Activated CD4-positive, alpha-beta T cell treated with anti-CD3 and anti-CD28 coated beads for 4 hours (primary cell): ENCODE results near the gene UBTD2.
"Not testable (repeated sequence)": the region's sequence is repeated elsewhere in the genome, so short reads cannot be mapped to it uniquely, and the experiment has no call there.

Experiments
- DNase-seq, 2 donors: peaks; one replicate each; pipeline ENCODE4 v3.0.0-alpha.2; 2020

Gene UBTD2

GRCh38 chr5:172283020-172283861 lies at the start of gene UBTD2:
Gene UBTD2 (minus strand): TSS chr5:172283764. CDS start chr5:172283665, 99 bp downstream.
- peak; percentile 66 to 75 for DNase-seq

GRCh38 chr5:172326901-172327300 lies 43.3 kb upstream of the UBTD2 start:
- not testable (repeated sequence) for DNase-seq

- no peak for DNase-seq
Observed at GRCh38 chr5:172325452-172325851, 41.9 kb upstream of the UBTD2 start.

GRCh38 chr5:172322028-172322965 lies 38.7 kb upstream of the UBTD2 start:
- DNase-seq: no peak

- DNase-seq: no peak
Observed at GRCh38 chr5:172321593-172321992, 38.0 kb upstream of the UBTD2 start.

GRCh38 chr5:172319708-172320441 lies 36.3 kb upstream of the UBTD2 start:
- DNase-seq: no peak

- no peak for DNase-seq
Observed at GRCh38 chr5:172315587-172316493, 32.3 kb upstream of the UBTD2 start.

GRCh38 chr5:172313915-172314314 lies 30.4 kb upstream of the UBTD2 start:
- DNase-seq: no peak

GRCh38 chr5:172312286-172312685 lies 28.7 kb upstream of the UBTD2 start:
- DNase-seq: no peak

GRCh38 chr5:172311605-172312004 lies 28.0 kb upstream of the UBTD2 start:
- DNase-seq: no peak

GRCh38 chr5:172311026-172311425 lies 27.5 kb upstream of the UBTD2 start:
- DNase-seq: no peak

GRCh38 chr5:172305380-172305779 lies 21.8 kb upstream of the UBTD2 start:
- no peak for DNase-seq

GRCh38 chr5:172303572-172304335 lies 20.2 kb upstream of the UBTD2 start:
- DNase-seq: no peak

- DNase-seq: no peak
Observed at GRCh38 chr5:172303162-172303561, 19.6 kb upstream of the UBTD2 start.

- DNase-seq: no peak
Observed at GRCh38 chr5:172302047-172302710, 18.6 kb upstream of the UBTD2 start.

GRCh38 chr5:172299916-172300439 lies 16.4 kb upstream of the UBTD2 start:
- no peak for DNase-seq

GRCh38 chr5:172294831-172295230 lies 11.3 kb upstream of the UBTD2 start:
- DNase-seq: no peak

GRCh38 chr5:172293745-172294342 lies 10.3 kb upstream of the UBTD2 start:
- DNase-seq: no peak

- peak; percentile 52 to 59 for DNase-seq
Observed at GRCh38 chr5:172293054-172293744, 9.6 kb upstream of the UBTD2 start.
